Activated CD8-positive, alpha-beta T cell treated with anti-CD3 and anti-CD28 coated beads, Interleukin-2, amount 10 ng/mL, durations not matched to agents 7 days and 5 days (primary cell): ENCODE data around the gene OPTN. TPM values are rescaled to one million over a fixed set of nuclear protein-coding genes. Genes with fewer than 3 reads are reported as not detected.

Source experiments
- ATAC-seq: fragments of 150-1000 bp; cut with Tn5 transposase; one replicate; pipeline ENCODE4 v1.10.0; 2021; ENCODE audit warnings: moderate library complexity
- CTCF ChIA-PET: fragments of 350-600 bp; sonication (Branson Sonifier 250); formaldehyde crosslinking; loops from one replicate; lab custom pipeline; 2021; ENCODE audit warnings: antibody characterized with exemption; lab: Charles Lee
- POLR2A ChIA-PET: fragments of 350-600 bp; sonication (Branson Sonifier 250); formaldehyde crosslinking; loops from one replicate; lab custom pipeline; 2021; ENCODE audit warnings: antibody characterized with exemption; lab: Charles Lee
- DNase-seq: peaks from one replicate; pipeline ENCODE4 v3.0.0-alpha.2; 2020
- H3K27ac Mint-ChIP-seq: one replicate; pipeline ENCODE4 v1.8.0; 2021; ENCODE audit warnings: mild to moderate bottlenecking, mixed read lengths
- H3K27me3 Mint-ChIP-seq: one replicate; pipeline ENCODE4 v1.8.0; 2021; ENCODE audit warnings: low read depth, mixed read lengths
- H3K36me3 Mint-ChIP-seq: one replicate; pipeline ENCODE4 v1.8.0; 2021; ENCODE audit warnings: low read depth, mixed read lengths
- H3K4me1 Mint-ChIP-seq: one replicate; pipeline ENCODE4 v1.8.0; 2021; ENCODE audit warnings: low read depth, mixed read lengths
- H3K4me3 Mint-ChIP-seq: one replicate; pipeline ENCODE4 v1.8.0; 2021; ENCODE audit warnings: mild to moderate bottlenecking, mixed read lengths
- H3K9me3 Mint-ChIP-seq: one replicate; pipeline ENCODE4 v1.8.0; 2022; ENCODE audit warnings: mixed read lengths; ENCODE audit not compliant: insufficient read depth
- total RNA-seq, 2 experiments: library from RNA; stranded (reverse); gene quantifications; one replicate each; pipeline ENCODE4 v1.2.3, GENCODE V29; 2021

The OPTN gene
- total RNA-seq, 2 experiments from 2014 or later, result 72.4 to 73.8 TPM

- Mint-ChIP-seq H3K27me3 (no peaks in the 10 kb centered on the region), H3K4me1 (peaks cover 64% of the 10 kb centered on the region), H3K27ac (peak overlapping the region; percentile 73), H3K4me3 (no peak overlapping the region), H3K36me3 (peaks cover 64% of the 10 kb centered on the region), H3K9me3 (no peaks in the 10 kb centered on the region)
- ATAC-seq, result no peak
- ChIA-PET CTCF (no interaction called here), POLR2A (no interaction called here)
- no peak for DNase-seq
Observed at GRCh38 chr10:13106387-13107045, 6.6 kb downstream of the OPTN start.

DNA sequence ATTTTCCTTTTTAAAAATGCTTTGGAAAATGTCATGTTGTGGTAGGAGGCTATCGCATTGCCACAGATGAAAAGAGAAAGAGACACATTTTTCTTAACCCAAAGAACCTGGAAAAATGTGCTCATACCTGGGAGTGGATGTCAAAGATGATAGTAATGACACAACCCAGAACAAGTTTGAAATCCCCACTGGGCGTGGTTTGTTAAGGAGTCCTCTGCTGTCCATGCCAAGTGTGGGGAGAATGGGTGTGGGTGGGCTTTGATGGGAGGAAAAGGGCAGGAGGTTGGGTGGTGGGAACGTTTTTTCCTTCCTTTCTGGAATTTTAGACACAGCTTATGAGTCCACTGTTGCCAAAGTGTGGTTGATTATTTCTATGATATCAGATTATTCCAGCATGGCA lies 10.9 kb downstream of the OPTN start:
- Mint-ChIP-seq H3K27ac (no peak overlapping the region), H3K36me3 (peaks cover 63% of the 10 kb centered on the region), H3K4me1 (peaks cover 36% of the 10 kb centered on the region), H3K4me3 (no peak overlapping the region), H3K27me3 (no peaks in the 10 kb centered on the region), H3K9me3 (no peaks in the 10 kb centered on the region)
- POLR2A ChIA-PET, result no interaction called here
- DNase-seq, result no peak
- no peak for ATAC-seq
- CTCF ChIA-PET, result interaction anchor here (1.2 kb wide), 1 partner anchor 12 kb away, joined by 3 read pairs; the partner anchor contains the start of gene OPTN

- Mint-ChIP-seq H3K4me3 (no peak overlapping the region), H3K27ac (no peak overlapping the region), H3K4me1 (peaks cover 31% of the 10 kb centered on the region), H3K9me3 (no peaks in the 10 kb centered on the region), H3K36me3 (peaks cover 67% of the 10 kb centered on the region), H3K27me3 (no peaks in the 10 kb centered on the region)
- ATAC-seq (no peak), DNase-seq (no peak)
- ChIA-PET POLR2A (interaction anchor here (0.8 kb wide), 1 partner anchor 188 kb away, joined by 3 read pairs; no protein-coding TSS in a partner anchor), CTCF (no interaction called here)
Observed at GRCh38 chr10:13113544-13113943, 13.6 kb downstream of the OPTN start.

DNA sequence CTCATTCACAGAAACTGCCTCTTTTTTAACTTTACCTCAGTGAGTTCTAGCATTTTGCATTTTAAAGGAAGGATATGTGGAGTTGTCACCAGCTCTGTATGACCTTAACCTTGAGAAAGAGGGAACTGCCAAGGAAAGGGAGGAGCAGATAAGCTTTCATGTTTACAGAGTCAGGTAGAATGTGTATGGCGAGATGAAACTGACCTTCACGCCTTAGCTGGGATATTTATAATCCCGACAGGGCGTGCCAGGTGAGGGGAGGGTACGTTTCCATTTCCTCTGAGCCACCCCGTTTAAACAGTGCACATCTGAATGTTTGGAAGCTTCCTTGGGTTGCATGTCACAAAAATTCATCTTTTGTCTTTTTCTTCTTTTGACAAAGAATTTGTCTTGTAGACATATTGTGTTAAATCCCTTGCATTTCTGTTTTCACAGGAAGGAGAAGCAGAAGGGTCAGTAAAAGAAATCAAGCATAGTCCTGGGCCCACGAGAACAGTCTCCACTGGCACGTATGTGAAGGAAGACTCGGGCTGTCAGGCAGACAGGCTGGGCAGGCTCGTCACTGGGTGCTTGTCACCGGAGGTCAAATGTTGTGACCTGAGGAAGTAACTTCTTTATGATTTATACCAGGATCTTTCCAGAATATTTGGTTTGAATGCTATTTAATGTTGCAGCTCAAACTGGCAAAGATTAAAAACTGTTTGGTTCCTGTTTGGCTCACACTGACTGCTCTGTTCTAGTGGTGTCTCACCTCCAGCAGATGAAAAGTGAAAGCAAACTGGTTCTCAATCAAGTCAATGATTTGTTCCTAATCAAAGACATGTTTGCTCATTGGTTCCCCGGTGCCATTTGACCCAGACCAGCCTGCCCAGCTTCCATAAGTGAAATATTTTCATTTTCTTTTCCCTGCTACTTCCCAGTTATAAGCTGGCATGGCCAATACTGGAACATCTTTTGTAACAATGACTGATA lies 16.2 kb downstream of the OPTN start:
- Mint-ChIP-seq H3K27me3 (no peaks in the 10 kb centered on the region), H3K4me3 (peak overlapping the region; percentile 49), H3K27ac (peak overlapping the region; percentile 66), H3K4me1 (peaks cover 24% of the 10 kb centered on the region), H3K9me3 (no peaks in the 10 kb centered on the region), H3K36me3 (peaks cover 68% of the 10 kb centered on the region)
- ChIA-PET CTCF (interaction anchor here (0.9 to 1.0 kb wide), 2 partner anchors 11 to 19 kb away, joined by 3 read pairs; no protein-coding TSS in a partner anchor), POLR2A (interaction anchor here (1.5 kb wide), 1 partner anchor 16 kb away, joined by 4 read pairs; the partner anchor contains the start of gene OPTN)
- no peak for DNase-seq
- peak; percentile 80 for ATAC-seq

- peaks cover 72% of the 10 kb centered on the region for H3K36me3 Mint-ChIP-seq
Observed at GRCh38 chr10:13117841-13118783, 18.1 kb downstream of the OPTN start.

DNA sequence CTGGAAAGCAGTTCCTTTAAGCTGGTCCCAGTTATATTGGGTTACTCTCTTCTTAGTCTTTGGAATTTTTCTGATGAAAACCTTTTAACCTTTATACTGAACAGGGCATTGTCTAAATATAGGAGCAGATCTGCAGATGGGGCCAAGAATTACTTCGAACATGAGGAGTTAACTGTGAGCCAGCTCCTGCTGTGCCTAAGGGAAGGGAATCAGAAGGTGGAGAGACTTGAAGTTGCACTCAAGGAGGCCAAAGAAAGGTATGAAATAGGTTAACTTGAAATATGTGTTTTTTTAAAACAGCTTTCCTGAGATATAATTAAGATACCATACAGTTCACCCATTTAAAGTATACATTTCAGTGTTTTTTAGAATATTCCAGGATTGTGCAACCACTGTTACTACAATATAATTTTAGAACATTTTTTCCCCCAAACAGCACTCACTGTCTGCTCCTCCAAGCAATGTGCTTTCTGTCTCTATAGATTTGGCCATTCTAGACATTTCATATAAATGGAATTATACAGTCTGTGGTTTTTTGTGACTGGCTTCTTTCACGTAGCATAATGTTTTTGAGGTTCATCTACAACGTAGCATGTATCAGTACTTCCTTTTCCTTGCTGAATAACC lies 18.9 kb downstream of the OPTN start:
- peaks cover 75% of the 10 kb centered on the region for H3K36me3 Mint-ChIP-seq

More at GRCh38 chr10:13117841-13118783, 18.1 kb downstream of the OPTN start:
- Mint-ChIP-seq H3K4me3 (no peak overlapping the region), H3K4me1 (peaks cover 24% of the 10 kb centered on the region), H3K9me3 (no peaks in the 10 kb centered on the region), H3K27me3 (no peaks in the 10 kb centered on the region), H3K27ac (peak overlapping the region; percentile 27)
- ChIA-PET POLR2A (interaction anchor here (0.6 to 1.2 kb wide), 3 partner anchors 10 to 1836 kb away, joined by 3 to 4 read pairs (median 3); partner anchors contain the start of gene DCLRE1C), CTCF (interaction anchor here (1.0 kb wide), 1 partner anchor 42 kb away, joined by 4 read pairs; no protein-coding TSS in a partner anchor)
- DNase-seq, result no peak
- ATAC-seq, result no peak

DNA sequence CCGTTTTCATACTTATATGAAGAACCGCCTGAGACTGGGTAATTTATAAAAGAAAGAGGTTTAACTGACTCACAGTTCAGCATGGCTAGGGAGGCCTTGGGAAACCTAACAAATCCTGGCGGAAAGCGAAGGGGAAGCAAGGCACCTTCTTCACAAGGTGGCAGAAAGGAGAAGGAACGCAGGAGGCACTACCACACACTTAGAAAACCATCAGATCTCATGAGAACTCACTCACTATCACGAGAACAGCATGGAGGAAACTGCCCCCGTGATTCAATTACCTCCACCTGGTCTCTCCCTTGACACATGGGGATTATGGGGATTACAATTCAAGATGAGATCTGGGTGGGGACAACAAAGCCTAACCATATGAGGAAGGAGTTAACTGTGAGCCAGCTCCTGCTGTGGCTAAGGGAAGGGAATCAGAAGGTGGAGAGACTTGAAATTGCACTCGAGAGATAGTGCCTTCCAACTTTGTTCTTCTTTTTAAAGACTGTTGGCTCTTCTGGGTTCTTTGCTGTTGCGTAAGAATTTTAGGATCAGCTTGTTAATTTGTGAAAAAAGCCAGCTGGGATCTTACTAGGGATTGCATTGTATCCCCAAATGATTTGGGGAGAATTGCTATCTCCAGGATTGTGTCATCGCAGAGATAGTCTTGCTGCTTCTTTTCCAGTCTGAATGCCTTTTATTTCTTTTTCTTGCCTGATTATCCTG lies 21.0 kb downstream of the OPTN start:
- H3K36me3 Mint-ChIP-seq, result peaks cover 79% of the 10 kb centered on the region
- CTCF ChIA-PET, result no interaction called here
- H3K27me3 Mint-ChIP-seq, result no peaks in the 10 kb centered on the region
- DNase-seq (no peak), ATAC-seq (no peak)
- H3K27ac Mint-ChIP-seq, result no peak overlapping the region
- H3K4me1 Mint-ChIP-seq, result peaks cover 19% of the 10 kb centered on the region
- no peak overlapping the region for H3K4me3 Mint-ChIP-seq
- no peaks in the 10 kb centered on the region for H3K9me3 Mint-ChIP-seq
- POLR2A ChIA-PET, result no interaction called here

More for the DNA sequence above, 18.9 kb downstream of the OPTN start:
- Mint-ChIP-seq H3K9me3 (no peaks in the 10 kb centered on the region), H3K27ac (no peak overlapping the region), H3K4me3 (no peak overlapping the region), H3K4me1 (peaks cover 24% of the 10 kb centered on the region), H3K27me3 (no peaks in the 10 kb centered on the region)
- POLR2A ChIA-PET, result interaction anchor here (0.6 to 1.2 kb wide), 2 partner anchors 11 to 182 kb away, joined by 3 to 4 read pairs; no protein-coding TSS in a partner anchor
- ATAC-seq (no peak), DNase-seq (no peak)
- CTCF ChIA-PET, result interaction anchor here (1.0 kb wide), 1 partner anchor 42 kb away, joined by 4 read pairs; no protein-coding TSS in a partner anchor

- ATAC-seq (no peak), DNase-seq (no peak)
- H3K36me3 Mint-ChIP-seq, result peaks cover 75% of the 10 kb centered on the region
- CTCF ChIA-PET, result no interaction called here
- no peaks in the 10 kb centered on the region for H3K9me3 Mint-ChIP-seq
- H3K27ac Mint-ChIP-seq, result no peak overlapping the region
- H3K4me1 Mint-ChIP-seq, result peaks cover 14% of the 10 kb centered on the region
- POLR2A ChIA-PET, result no interaction called here
- no peak overlapping the region for H3K4me3 Mint-ChIP-seq
- H3K27me3 Mint-ChIP-seq, result no peaks in the 10 kb centered on the region
Observed at GRCh38 chr10:13121500-13121854, 21.5 kb downstream of the OPTN start.

- ATAC-seq, result no peak
- H3K4me3 Mint-ChIP-seq, result no peak overlapping the region
- CTCF ChIA-PET, result no interaction called here
- no peak for DNase-seq
- H3K36me3 Mint-ChIP-seq, result peaks cover 64% of the 10 kb centered on the region
- POLR2A ChIA-PET, result no interaction called here
- no peaks in the 10 kb centered on the region for H3K27me3 Mint-ChIP-seq
- no peaks in the 10 kb centered on the region for H3K4me1 Mint-ChIP-seq
- no peak overlapping the region for H3K27ac Mint-ChIP-seq
- H3K9me3 Mint-ChIP-seq, result no peaks in the 10 kb centered on the region
Observed at GRCh38 chr10:13136651-13137050, 36.7 kb downstream of the OPTN start.

- H3K36me3 Mint-ChIP-seq, result peaks cover 63% of the 10 kb centered on the region
- DNase-seq (no peak), ATAC-seq (no peak)
- H3K4me1 Mint-ChIP-seq, result no peaks in the 10 kb centered on the region
- H3K27me3 Mint-ChIP-seq, result no peaks in the 10 kb centered on the region
- no peak overlapping the region for H3K27ac Mint-ChIP-seq
- ChIA-PET CTCF (no interaction called here), POLR2A (no interaction called here)
- no peaks in the 10 kb centered on the region for H3K9me3 Mint-ChIP-seq
- H3K4me3 Mint-ChIP-seq, result no peak overlapping the region
Observed at GRCh38 chr10:13139150-13139549, 39.2 kb downstream of the OPTN start.
